Measurements from ENCODE around the gene PSD4.

GRCh38 chr2:113224647-113225236, 51.0 kb downstream of the PSD4 start:
- TF ChIP-seq POLR2AphosphoS5 (IDR thresholded peaks at IDR 0.05; ENCODE audit: low read depth, low read length) (no peak), REST (IDR thresholded peaks at IDR 0.05; ENCODE audit: low read depth) (no peak), CTCF (IDR thresholded peaks at IDR 0.05 in 2 of 3, conservative IDR thresholded peaks at IDR 0.05 in 1 of 3; ENCODE audit: borderline replicate concordance in 1 of 3, insufficient read depth in 1 of 3, low read depth in 2 of 3, low read length in 2 of 3) (no peak), EZH2 (IDR thresholded peaks at IDR 0.05) (no peak), JUND (IDR thresholded peaks at IDR 0.05) (no peak), SIN3A (IDR thresholded peaks at IDR 0.05; ENCODE audit: low read depth) (no peak), ATF3 (IDR thresholded peaks at IDR 0.05) (no peak), YY1 (IDR thresholded peaks at IDR 0.05; ENCODE audit: extremely low read depth, insufficient replicate concordance, low read depth, low read length) (no peak), POLR2A (IDR thresholded peaks at IDR 0.05; ENCODE audit: borderline replicate concordance, extremely low read depth, insufficient read depth, insufficient read length) (no peak), CEBPB (IDR thresholded peaks at IDR 0.05; ENCODE audit: low read depth) (no peak), ZNF274 (IDR thresholded peaks at IDR 0.05; ENCODE audit: low read depth, low read length) (no peak), ELF1 (IDR thresholded peaks at IDR 0.05; ENCODE audit: borderline replicate concordance, low read depth) (no peak), EGR1 (IDR thresholded peaks at IDR 0.05; ENCODE audit: low read depth) (no peak)

Measured in HCT116 (cell line).